Activated CD4-positive, alpha-beta T cell treated with anti-CD3 and anti-CD28 coated beads, Interleukin-2, amount 10 ng/mL, durations not matched to agents 24 days and 14 days (primary cell): ENCODE results near the gene CERS6. TPM values are rescaled to one million over a fixed set of nuclear protein-coding genes. Genes with fewer than 3 reads are reported as not detected.
A peak's percentile ranks its signal among the peaks of the same experiment; 100 is the strongest.

ENCODE experiments used
- DNase-seq: peaks from one replicate; pipeline ENCODE4 v3.0.0; 2022
- H3K27ac Mint-ChIP-seq: one replicate; pipeline ENCODE4 v1.8.0; 2022; ENCODE audit warnings: mild to moderate bottlenecking, mixed read lengths
- H3K27me3 Mint-ChIP-seq: one replicate; pipeline ENCODE4 v1.8.0; 2022; ENCODE audit warnings: mixed read lengths
- H3K36me3 Mint-ChIP-seq: one replicate; pipeline ENCODE4 v1.8.0; 2022; ENCODE audit warnings: low read depth, mild to moderate bottlenecking, mixed read lengths
- H3K4me1 Mint-ChIP-seq: one replicate; pipeline ENCODE4 v1.8.0; 2021; ENCODE audit warnings: mixed read lengths
- H3K4me3 Mint-ChIP-seq: one replicate; pipeline ENCODE4 v1.8.0; 2022; ENCODE audit warnings: mild to moderate bottlenecking, moderate library complexity, mixed read lengths
- H3K9me3 Mint-ChIP-seq: one replicate; pipeline ENCODE4 v1.8.0; 2021; ENCODE audit warnings: mixed read lengths
- intact Hi-C: fragments of 100-400 bp; cut with micrococcal nuclease; formaldehyde crosslinking; loops from one replicate; pipeline ENCODE4 v1.15.1; 2023
- total RNA-seq: library from RNA; stranded (reverse); gene quantifications from 2 replicates; pipeline ENCODE4 v1.2.3, GENCODE V29; 2022

CERS6 gene
- total RNA-seq, 1 donor from 2014 or later = 25.3 TPM

DNA sequence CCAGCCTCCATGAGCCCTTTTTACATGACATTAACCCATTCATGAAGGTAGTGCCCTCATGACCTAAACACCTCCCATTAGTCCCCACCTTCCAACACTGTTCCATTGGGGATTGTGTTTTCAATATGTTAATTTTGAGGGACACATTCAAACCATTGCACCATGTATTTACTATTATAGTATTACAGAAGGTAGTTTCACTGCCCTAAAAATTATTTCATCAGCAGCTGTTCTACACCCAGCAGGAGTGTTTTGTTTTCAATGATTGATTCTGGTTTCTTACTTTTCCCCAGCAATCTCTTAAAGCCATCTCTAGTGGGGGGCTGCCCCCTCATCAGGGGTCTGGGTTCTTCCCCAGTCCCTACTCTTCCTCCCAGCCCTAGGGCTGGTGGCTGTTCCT is 71.9 kb downstream of the CERS6 start:
- H3K27me3 Mint-ChIP-seq = no peaks in the 10 kb centered on the region
- H3K27ac Mint-ChIP-seq = no peak overlapping the region
- no peaks in the 10 kb centered on the region for H3K36me3 Mint-ChIP-seq
- intact Hi-C loops = no loop called here
- H3K9me3 Mint-ChIP-seq = no peaks in the 10 kb centered on the region
- H3K4me1 Mint-ChIP-seq = peaks cover 22% of the 10 kb centered on the region
- no peak for DNase-seq
- no peak overlapping the region for H3K4me3 Mint-ChIP-seq

DNA sequence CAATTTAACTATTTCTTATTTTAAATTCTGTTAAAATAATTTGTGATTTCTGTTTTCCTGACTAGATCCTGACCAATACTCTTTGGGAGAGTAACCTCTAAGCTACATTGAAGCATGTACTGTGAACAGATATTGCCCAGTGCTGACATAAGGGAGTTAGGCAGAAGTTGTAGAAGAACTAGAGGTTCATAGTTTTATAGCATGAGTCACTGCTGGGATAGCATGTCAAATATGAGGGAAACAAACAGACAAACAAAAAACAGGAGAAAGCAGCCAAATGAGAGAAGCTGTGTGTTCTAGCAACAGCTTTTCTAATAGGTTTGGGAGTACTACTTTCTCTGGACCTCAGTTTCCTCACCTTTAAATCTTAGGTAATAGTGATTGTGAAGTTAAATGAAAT is 72.4 kb downstream of the CERS6 start:
- Mint-ChIP-seq H3K4me1 (peaks cover 25% of the 10 kb centered on the region), H3K27ac (no peak overlapping the region)
- intact Hi-C loops = no loop called here

GRCh38 chr2:168529054-168529833 is 73.2 kb downstream of the CERS6 start:
- Mint-ChIP-seq H3K4me3 (no peak overlapping the region), H3K27ac (no peak overlapping the region), H3K9me3 (peaks cover 1% of the 10 kb centered on the region), H3K36me3 (peaks cover 5% of the 10 kb centered on the region), H3K4me1 (peaks cover 27% of the 10 kb centered on the region), H3K27me3 (no peaks in the 10 kb centered on the region)
- intact Hi-C loops = no loop called here
- no peak for DNase-seq

More for the DNA sequence above, 72.4 kb downstream of the CERS6 start:
- Mint-ChIP-seq H3K9me3 (no peaks in the 10 kb centered on the region), H3K36me3 (no peaks in the 10 kb centered on the region), H3K27me3 (no peaks in the 10 kb centered on the region), H3K4me3 (no peak overlapping the region)
- no peak for DNase-seq

DNA sequence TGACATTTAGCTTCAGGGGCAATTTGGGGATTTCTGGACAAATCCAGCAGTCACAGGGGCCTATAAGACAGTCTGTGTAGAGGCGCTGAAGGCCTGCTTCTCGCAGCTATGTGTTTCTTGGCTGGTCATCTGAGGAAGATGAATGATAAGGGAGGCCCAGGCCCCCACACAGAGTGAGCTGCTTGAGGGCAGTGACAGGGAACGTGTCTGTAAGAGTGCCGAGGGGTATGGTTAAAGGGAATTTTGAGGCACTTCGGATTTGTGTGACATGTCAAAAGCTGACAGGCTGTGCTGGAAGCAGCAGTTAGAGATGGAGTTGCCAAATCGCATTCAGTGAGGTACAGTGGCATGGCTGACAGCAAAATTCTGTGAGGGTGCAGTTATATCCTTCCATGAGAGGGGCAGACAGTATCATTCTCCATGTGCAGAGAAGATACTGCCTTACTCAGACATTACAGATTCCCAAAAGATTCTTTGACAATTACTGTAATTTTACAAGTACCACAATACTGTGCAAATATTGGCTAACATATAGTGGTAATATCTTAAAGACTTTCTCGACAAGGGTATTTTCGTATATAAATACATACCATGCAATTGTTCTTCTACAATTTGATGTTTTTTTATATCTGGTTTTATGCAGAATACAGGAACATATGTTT is 74.0 kb downstream of the CERS6 start:
- Mint-ChIP-seq H3K4me1 (peaks cover 28% of the 10 kb centered on the region), H3K27ac (no peak overlapping the region), H3K36me3 (peaks cover 6% of the 10 kb centered on the region), H3K9me3 (peaks cover 4% of the 10 kb centered on the region), H3K4me3 (no peak overlapping the region), H3K27me3 (no peaks in the 10 kb centered on the region)
- DNase-seq = peak; percentile 51
- intact Hi-C loops = no loop called here

DNA sequence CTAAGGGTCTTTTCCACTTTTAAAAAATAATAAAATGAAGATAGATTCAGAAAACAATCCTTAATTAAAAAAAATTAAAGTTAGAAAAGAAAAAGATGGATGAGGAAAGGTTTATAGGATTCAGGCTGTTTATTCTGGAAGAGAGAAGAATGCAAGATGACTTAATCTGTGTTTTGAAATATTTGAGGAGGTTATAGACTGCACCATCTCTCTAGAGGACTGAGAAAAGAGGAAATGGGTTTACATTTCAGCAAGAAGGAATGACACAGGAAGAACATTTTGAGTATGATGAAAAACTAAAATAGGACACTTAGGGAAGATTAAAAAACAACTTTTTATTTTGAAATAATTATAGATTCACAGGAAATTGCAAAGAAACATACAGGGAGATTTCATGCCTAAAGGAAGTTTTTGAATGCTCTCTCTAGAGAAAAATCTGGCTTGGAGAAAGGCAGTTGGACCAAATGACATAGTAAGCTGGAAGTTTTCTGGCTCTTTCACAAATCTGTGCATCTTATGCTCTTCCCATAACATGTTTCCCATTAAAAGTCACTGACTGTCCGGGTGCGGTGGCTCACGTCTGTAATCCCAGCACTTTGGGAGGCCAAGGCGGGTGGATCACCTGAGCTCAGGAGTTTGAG is 75.0 kb downstream of the CERS6 start:
- Mint-ChIP-seq H3K4me1 (peaks cover 28% of the 10 kb centered on the region), H3K9me3 (peaks cover 4% of the 10 kb centered on the region), H3K27me3 (no peaks in the 10 kb centered on the region), H3K36me3 (peaks cover 6% of the 10 kb centered on the region), H3K4me3 (no peak overlapping the region), H3K27ac (no peak overlapping the region)
- no peak for DNase-seq
- intact Hi-C loops = no loop called here

DNA sequence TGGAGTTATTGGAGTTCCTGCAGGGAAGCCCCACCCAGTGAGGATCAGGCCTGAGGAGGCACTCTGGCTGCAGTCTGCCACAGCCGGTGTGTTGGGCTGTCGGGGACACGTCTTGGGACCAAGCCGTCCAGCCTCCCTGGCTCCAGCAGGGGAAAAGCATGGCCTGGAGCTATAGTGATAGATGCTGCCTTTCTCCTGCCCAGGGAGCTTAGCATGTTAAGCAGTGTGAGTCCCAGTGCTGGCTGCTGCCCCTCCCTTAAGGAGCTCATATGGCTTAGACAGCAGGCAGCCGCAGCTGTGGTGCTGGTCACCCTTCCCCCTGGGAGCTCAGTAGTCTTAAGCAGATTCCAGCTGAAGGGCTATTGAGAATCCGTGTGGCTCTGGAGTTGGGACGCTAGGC is 78.9 kb downstream of the CERS6 start:
- H3K4me3 Mint-ChIP-seq = no peak overlapping the region
- DNase-seq = peak; percentile 52
- peaks cover 16% of the 10 kb centered on the region for H3K9me3 Mint-ChIP-seq
- no peaks in the 10 kb centered on the region for H3K27me3 Mint-ChIP-seq
- peaks cover 44% of the 10 kb centered on the region for H3K4me1 Mint-ChIP-seq
- intact Hi-C loops = no loop called here
- peaks cover 17% of the 10 kb centered on the region for H3K36me3 Mint-ChIP-seq
- no peak overlapping the region for H3K27ac Mint-ChIP-seq

DNA sequence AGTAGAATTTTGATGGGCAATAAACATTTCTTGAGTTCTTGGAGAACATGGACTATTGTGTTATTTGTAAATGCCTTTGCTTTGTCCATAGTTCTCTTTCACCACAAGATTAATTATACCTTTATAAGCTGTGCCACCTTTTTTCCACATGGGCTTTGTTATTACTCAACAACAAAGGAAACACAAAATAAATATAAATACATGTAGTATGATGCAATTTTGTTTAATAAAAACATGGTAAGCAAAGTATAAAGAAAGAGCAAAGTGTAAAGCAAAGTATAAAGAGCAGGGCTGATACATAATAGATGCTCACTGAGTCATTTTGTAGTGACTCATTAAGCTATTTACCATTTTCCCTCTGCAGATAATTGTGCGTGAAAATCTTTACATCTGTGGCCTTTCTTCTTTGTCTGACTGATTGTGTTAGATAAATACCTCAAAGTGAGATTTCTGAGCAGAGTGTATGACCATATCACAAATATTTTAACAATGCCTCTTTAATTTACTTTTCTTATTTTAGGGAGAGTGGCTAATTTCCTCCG is 80.9 kb downstream of the CERS6 start:
- DNase-seq = no peak
- intact Hi-C loops = loop anchor here (2.0 kb wide), 1 partner anchor 46 kb away; no protein-coding TSS in a partner anchor
- peaks cover 32% of the 10 kb centered on the region for H3K9me3 Mint-ChIP-seq
- H3K36me3 Mint-ChIP-seq = peaks cover 36% of the 10 kb centered on the region
- no peak overlapping the region for H3K27ac Mint-ChIP-seq
- H3K4me1 Mint-ChIP-seq = peaks cover 40% of the 10 kb centered on the region
- no peak overlapping the region for H3K4me3 Mint-ChIP-seq
- no peaks in the 10 kb centered on the region for H3K27me3 Mint-ChIP-seq

GRCh38 chr2:168538133-168538532 is 82.1 kb downstream of the CERS6 start:
- H3K27ac Mint-ChIP-seq = no peak overlapping the region
- H3K27me3 Mint-ChIP-seq = no peaks in the 10 kb centered on the region
- intact Hi-C loops = no loop called here

DNA sequence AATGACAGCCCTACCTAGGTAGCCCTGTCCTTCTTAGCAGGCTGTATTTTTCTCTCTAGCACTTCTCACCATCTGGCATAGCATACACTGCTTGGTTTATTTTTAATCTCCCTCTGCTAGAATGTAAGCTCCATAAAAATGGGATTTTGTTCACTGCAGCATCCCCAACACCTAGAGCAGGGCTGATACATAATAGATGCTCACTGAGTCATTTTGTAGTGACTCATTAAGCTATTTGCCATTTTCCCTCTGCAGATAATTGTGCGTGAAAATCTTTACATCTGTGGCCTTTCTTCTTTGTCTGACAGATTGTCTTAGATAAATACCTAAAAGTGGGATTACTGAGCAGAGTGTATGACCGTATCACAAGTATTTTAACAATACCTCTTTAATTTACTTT is 82.5 kb downstream of the CERS6 start:
- Mint-ChIP-seq H3K27me3 (no peaks in the 10 kb centered on the region), H3K4me3 (no peak overlapping the region), H3K4me1 (peaks cover 36% of the 10 kb centered on the region), H3K9me3 (peaks cover 32% of the 10 kb centered on the region), H3K36me3 (peaks cover 41% of the 10 kb centered on the region), H3K27ac (peak overlapping the region; percentile 11)
- DNase-seq = no peak
- intact Hi-C loops = no loop called here

More at GRCh38 chr2:168538133-168538532, 82.1 kb downstream of the CERS6 start:
- peaks cover 32% of the 10 kb centered on the region for H3K9me3 Mint-ChIP-seq
- no peak overlapping the region for H3K4me3 Mint-ChIP-seq
- H3K36me3 Mint-ChIP-seq = peaks cover 41% of the 10 kb centered on the region
- peak; percentile 37 for DNase-seq
- peaks cover 39% of the 10 kb centered on the region for H3K4me1 Mint-ChIP-seq

DNA sequence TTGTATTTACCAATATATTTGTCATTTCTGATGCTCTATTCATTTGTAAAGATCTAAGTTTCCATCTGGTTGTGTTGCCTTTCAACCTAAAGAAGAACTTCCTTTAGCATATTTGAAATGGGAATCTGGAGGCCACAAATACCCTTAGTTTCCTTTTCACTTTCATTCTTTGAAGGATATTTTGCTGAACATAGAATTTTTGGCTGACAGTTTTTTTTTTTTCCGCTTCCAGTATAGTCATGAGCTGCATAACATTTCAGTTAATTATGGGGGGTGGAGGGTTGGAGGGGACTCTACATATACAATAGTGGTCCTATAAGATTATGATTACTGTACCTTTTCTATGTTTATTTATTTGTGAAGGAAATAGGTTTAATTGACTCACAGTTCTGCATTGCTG is 83.9 kb downstream of the CERS6 start:
- Mint-ChIP-seq H3K27me3 (no peaks in the 10 kb centered on the region), H3K4me3 (no peak overlapping the region), H3K36me3 (peaks cover 35% of the 10 kb centered on the region), H3K9me3 (peaks cover 28% of the 10 kb centered on the region), H3K4me1 (peaks cover 24% of the 10 kb centered on the region), H3K27ac (no peak overlapping the region)
- DNase-seq = no peak
- intact Hi-C loops = no loop called here

DNA sequence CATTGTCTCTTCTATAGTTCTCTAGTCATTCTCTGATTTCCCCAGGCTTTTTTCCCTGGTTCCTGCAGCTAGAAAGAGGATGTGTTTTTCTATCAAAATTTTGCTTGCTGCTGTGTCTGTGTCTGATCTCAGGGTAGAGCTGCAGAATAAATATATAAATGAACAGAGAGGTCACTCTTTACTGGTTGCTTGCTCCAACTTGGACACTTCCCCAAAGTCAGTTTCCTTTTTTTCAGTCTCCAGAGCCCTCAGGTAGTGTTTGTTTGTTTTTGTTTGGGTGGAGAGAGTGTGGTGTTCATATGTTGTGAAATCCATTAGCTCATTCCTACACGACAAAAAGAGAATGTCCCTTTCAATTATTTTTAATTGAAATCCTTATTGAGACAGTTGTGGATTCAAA is 85.8 kb downstream of the CERS6 start:
- H3K9me3 Mint-ChIP-seq = peaks cover 32% of the 10 kb centered on the region
- no peak overlapping the region for H3K27ac Mint-ChIP-seq
- no peak overlapping the region for H3K4me3 Mint-ChIP-seq
- H3K27me3 Mint-ChIP-seq = no peaks in the 10 kb centered on the region
- intact Hi-C loops = no loop called here
- H3K36me3 Mint-ChIP-seq = peaks cover 39% of the 10 kb centered on the region
- peaks cover 23% of the 10 kb centered on the region for H3K4me1 Mint-ChIP-seq
- no peak for DNase-seq

- peaks cover 32% of the 10 kb centered on the region for H3K9me3 Mint-ChIP-seq
- intact Hi-C loops = no loop called here
- no peak overlapping the region for H3K4me3 Mint-ChIP-seq
- DNase-seq = no peak
- no peaks in the 10 kb centered on the region for H3K27me3 Mint-ChIP-seq
- peaks cover 42% of the 10 kb centered on the region for H3K36me3 Mint-ChIP-seq
- H3K27ac Mint-ChIP-seq = no peak overlapping the region
- peaks cover 14% of the 10 kb centered on the region for H3K4me1 Mint-ChIP-seq
These were observed 87.0 kb downstream of the CERS6 start for GRCh38 chr2:168543037-168543436.

GRCh38 chr2:168543935-168544334 is 87.9 kb downstream of the CERS6 start:
- peaks cover 27% of the 10 kb centered on the region for H3K9me3 Mint-ChIP-seq
- H3K27me3 Mint-ChIP-seq = no peaks in the 10 kb centered on the region
- H3K4me1 Mint-ChIP-seq = peaks cover 8% of the 10 kb centered on the region
- peaks cover 40% of the 10 kb centered on the region for H3K36me3 Mint-ChIP-seq
- no peak overlapping the region for H3K27ac Mint-ChIP-seq
- no peak overlapping the region for H3K4me3 Mint-ChIP-seq
- no peak for DNase-seq
- intact Hi-C loops = no loop called here
